ENCODE results near the gene AUTS2.

Gene AUTS2

DNA sequence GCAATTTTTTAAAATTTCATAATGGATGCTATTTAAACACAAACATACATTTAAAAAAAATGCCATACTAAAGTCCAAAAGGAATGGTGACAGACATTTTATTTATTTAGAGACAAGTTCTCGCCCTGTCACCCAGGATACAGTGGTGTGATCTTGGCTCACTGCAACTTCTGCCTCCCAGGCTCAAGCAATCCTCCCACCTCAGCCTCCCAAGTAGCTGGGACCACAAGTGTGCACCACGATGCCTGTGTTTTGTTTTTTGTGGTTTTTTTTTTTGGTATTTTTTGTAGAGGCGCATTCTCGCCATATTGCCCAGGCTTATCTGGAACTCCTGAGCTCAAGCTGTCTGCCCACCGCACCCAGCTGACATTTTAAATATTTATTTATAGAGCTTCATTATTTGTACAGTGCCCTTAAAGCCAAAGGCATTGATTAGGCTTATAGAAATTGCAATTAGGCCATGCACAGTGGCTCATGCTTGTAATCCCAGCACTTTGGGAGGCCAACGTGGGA, 703.5 kb downstream of the AUTS2 start:
- H3K4me3 ChIP-seq (ENCODE audit: low read depth, low read length), result no peak overlapping the region
- TF ChIP-seq, protein P1, sequence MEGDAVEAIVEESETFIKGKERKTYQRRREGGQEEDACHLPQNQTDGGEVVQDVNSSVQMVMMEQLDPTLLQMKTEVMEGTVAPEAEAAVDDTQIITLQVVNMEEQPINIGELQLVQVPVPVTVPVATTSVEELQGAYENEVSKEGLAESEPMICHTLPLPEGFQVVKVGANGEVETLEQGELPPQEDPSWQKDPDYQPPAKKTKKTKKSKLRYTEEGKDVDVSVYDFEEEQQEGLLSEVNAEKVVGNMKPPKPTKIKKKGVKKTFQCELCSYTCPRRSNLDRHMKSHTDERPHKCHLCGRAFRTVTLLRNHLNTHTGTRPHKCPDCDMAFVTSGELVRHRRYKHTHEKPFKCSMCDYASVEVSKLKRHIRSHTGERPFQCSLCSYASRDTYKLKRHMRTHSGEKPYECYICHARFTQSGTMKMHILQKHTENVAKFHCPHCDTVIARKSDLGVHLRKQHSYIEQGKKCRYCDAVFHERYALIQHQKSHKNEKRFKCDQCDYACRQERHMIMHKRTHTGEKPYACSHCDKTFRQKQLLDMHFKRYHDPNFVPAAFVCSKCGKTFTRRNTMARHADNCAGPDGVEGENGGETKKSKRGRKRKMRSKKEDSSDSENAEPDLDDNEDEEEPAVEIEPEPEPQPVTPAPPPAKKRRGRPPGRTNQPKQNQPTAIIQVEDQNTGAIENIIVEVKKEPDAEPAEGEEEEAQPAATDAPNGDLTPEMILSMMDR (IDR thresholded peaks at IDR 0.05; ENCODE audit: insufficient read depth, low read depth, low read length, missing control alignments), result no peak
- no peak for DNase-seq (ENCODE audit: low read depth)

DNA sequence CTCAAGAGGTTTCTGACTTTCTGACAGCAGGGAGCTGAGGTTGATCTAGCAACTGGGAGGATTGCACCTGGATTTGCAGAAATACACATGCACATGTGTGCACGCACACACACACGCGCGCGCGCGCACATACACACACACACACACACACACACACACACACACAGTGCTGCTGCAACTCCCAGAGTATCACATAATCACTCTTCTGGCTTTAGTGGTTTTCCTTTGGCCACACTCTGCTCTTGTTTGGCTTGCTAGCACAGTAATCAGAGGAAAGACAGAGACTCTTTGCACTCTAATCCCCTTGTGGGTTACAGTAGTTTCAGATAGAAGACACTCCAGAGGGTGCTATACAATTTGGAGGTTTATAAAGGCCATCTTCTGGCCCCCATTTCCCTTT, 705.0 kb downstream of the AUTS2 start:
- peak; percentile 12 for DNase-seq (ENCODE audit: low read depth)
- H3K4me3 ChIP-seq (ENCODE audit: low read depth, low read length), result no peak overlapping the region

DNA sequence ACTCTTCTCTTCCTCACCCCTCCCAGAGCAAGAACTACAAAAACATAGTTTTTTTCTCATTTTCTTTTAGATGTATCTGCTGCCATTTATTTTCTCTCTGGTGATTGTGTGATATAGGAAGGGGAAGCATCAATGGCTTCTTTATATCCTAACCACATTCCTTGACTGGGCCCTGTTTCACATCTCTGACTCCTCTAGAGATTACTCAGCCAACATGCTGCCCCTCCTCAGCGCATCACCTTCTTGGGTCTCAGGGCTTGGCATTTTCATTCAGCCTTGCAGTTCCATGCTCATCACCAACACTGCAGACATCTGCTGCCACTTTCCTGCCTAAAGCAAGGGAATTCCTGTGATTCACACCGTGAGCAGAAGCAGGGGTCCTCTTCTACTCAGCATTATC, 705.5 kb downstream of the AUTS2 start:
- H3K4me3 ChIP-seq (ENCODE audit: low read depth, low read length), result no peak overlapping the region
- TF ChIP-seq, protein P1 (IDR thresholded peaks at IDR 0.05; ENCODE audit: insufficient read depth, low read depth, low read length, missing control alignments), result no peak
- peak; percentile 15 for DNase-seq (ENCODE audit: low read depth)

More for the DNA sequence above, 705.0 kb downstream of the AUTS2 start:
- TF ChIP-seq, protein P1 (IDR thresholded peaks at IDR 0.05; ENCODE audit: insufficient read depth, low read depth, low read length, missing control alignments), result no peak

DNA sequence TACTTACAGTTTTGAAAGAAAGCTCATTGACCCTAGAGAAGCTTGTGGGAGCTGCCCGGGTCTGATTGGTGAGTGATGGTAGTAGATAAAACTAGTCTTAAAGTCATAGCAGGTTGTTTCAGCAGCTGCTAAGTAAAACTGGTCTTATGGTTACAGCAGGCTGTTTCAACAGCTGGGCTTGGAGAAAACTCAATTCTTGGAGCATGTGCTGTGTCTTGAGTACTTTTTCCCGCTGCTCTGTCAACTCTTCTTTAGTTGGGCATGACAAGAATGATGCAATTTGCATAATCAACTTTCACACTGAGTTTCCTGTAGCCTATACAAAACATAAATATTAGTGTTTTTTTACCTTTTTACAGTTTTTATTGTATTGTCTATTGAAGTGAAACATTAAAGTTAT, 707.9 kb downstream of the AUTS2 start:
- no peak for DNase-seq (ENCODE audit: low read depth)
- TF ChIP-seq, protein P1 (IDR thresholded peaks at IDR 0.05; ENCODE audit: insufficient read depth, low read depth, low read length, missing control alignments), result no peak

DNA sequence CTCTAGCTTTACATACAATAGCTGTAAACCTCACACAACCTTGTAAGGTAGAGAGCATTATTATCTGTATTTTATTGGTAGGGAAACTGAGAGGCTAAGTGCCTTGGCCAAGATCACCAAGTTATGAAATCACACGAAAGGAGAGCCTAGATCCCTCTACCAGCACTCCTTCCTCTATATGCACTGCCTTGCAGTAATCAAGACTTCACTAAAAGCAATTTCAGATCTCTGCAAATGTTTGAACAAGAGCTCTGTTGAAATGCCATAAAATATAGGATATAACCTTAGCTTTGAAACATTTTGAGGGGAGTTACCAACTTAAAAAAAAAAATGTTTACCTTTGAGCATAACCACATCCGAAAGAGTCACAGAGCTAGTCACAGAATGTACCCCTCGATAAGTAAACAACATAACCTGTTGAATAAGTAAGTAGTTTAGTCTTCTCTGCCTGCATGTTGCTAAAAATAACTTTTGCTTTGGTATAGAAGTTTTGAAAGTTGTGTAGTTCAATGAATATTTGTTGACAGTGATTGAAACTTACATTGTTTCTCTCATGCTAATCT, 709.4 kb downstream of the AUTS2 start:
- H3K4me3 ChIP-seq (ENCODE audit: low read depth, low read length), result no peak overlapping the region
- DNase-seq (ENCODE audit: low read depth), result no peak
- TF ChIP-seq, protein P1 (IDR thresholded peaks at IDR 0.05; ENCODE audit: insufficient read depth, low read depth, low read length, missing control alignments), result no peak

More for the DNA sequence above, 707.9 kb downstream of the AUTS2 start:
- H3K4me3 ChIP-seq (ENCODE audit: low read depth, low read length), result no peak overlapping the region

DNA sequence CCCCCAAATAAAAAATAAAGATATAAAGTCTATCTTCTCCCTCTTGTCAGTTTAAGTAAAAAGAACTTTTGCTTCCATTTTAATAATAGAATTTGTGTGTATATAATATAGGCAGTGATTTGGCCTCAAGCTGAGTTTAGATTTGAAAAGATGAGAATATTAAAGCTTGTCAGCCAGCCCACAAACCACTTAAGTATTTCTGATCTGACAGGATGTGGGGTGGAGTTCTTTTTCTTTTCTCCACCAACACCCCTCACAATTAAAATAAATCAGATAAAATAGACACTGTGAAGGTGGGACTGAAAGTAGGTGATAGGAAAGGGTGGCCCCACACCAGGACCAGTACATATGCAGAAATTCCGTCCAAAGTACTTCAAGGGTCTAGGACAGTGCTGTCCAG, 714.1 kb downstream of the AUTS2 start:
- TF ChIP-seq, protein P1 (IDR thresholded peaks at IDR 0.05; ENCODE audit: insufficient read depth, low read depth, low read length, missing control alignments), result no peak
- no peak overlapping the region for H3K4me3 ChIP-seq (ENCODE audit: low read depth, low read length)
- peak; percentile 14 for DNase-seq (ENCODE audit: low read depth)

DNA sequence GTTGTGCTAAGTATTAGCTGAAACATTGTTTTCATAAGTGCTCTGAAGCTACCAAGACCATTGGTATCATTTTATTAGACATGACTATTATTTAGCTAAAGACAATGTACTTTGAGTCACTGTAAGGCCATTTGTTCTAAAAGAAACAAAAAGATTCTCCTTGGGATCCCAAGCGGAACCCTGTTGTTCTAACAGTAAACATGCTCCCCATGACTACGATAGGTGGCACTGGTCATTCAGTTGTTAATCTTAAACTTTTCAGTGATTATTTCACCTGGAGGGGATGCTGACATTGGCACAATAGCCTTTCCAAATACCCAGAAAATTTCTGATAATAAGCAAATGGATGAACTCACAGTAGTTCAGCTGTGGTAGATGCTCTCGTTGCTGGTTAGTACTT, 715.0 kb downstream of the AUTS2 start:
- no peak overlapping the region for H3K4me3 ChIP-seq (ENCODE audit: low read depth, low read length)
- TF ChIP-seq, protein P1 (IDR thresholded peaks at IDR 0.05; ENCODE audit: insufficient read depth, low read depth, low read length, missing control alignments), result no peak
- DNase-seq (ENCODE audit: low read depth), result no peak
